H1 (cell line): Measurements from ENCODE around the gene IGFBP3. TPM values are rescaled to one million over a fixed set of nuclear protein-coding genes. Genes with fewer than 3 reads are reported as not detected.

Experiments used
- ASH2L ChIP-seq: fragments of 200-600, 300-600 bp; sonication (generic); IDR thresholded peaks from one replicate; pipeline ENCODE4 v1.7.1; 2017; ENCODE audit warnings: low read length
- KDM4A ChIP-seq: IDR thresholded peaks from one replicate; pipeline ENCODE4 v1.7.1; 2012; ENCODE audit warnings: low read depth, mild to moderate bottlenecking, moderate library complexity, low read length, inconsistent platforms; ENCODE audit not compliant: severe bottlenecking
- SIX5 ChIP-seq: IDR thresholded peaks from 2 replicates; pipeline ENCODE4 v1.6.1; 2011; ENCODE audit warnings: mild to moderate bottlenecking, low read depth, low read length
- polyA plus RNA-seq, 7 experiments: library from polyadenylated mRNA; depleted of rRNA in 3 of 7; stranded (reverse) in 5 of 7; unstranded in 2 of 7; fragments of >200 nt in 5 of 7; fragments of 200-250 nt in 2 of 7; gene quantifications; 1 replicate in 5 of 7; 2 replicates in 1 of 7; 4 replicates in 1 of 7; pipeline versions ENCODE4 v1.2.1 to v1.2.3, GENCODE V29; 2011 to 2013; ENCODE audit warnings: missing spikeins in 2 of 7, mixed read lengths in 2 of 7
- total RNA-seq: library from RNA; stranded (reverse); fragmentation: NEBNext Ultra II Directional; extraction: Animal tissue kit (Norgen Biotek cat#: 25700); gene quantifications from 2 replicates; pipeline ENCODE4 v1.2.1, GENCODE V29; 2021
- TF ChIP-seq, protein P1 (sequence below), 3 experiments: IDR thresholded peaks; 1 replicate in 2 of 3; 2 replicates in 1 of 3; pipeline versions ENCODE4 v1.5.1 to v1.6.1; 2011; ENCODE audit warnings: low read length in 3 of 3, mild to moderate bottlenecking in 3 of 3, inconsistent platforms in 2 of 3, low read depth in 1 of 3, moderate library complexity in 1 of 3; ENCODE audit not compliant: insufficient read depth in 1 of 3; ENCODE audit errors: control extremely low read depth in 1 of 3

IGFBP3 gene
- total and polyA plus RNA-seq, 2 of the 8 experiments (the other 6 are each of a cell fraction or from before 2014, with no cell fraction given) = 5.5 to 12.1 TPM

DNA sequence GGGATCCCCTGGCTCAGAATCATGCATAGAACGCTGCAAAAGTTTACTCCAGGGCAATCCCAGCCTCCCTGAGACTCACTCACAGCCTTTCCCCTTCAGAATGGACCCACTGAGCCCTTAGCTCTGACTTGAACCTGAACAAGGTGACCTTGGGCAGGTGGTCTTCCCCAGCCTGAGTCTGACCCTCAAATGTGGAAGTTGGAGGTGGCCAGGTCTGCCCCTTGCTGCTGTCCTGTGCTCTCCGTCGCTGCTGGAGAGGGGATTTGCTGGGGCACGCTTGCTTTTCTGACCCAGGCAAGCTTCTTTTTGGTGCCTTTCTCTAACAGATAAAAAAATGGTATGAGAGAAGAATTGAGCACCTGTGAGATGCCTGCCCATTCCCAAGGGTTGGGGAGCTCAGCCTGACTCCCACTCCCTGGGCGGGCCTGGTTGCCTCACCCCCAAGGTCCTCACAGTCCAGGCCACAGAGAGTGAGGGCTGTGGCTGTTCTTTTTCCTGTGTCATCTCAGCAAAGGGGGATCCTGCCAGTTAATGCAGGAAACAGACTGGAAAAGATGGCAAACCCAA is 46.6 kb upstream of the IGFBP3 start (continued):
- TF ChIP-seq, protein P1, sequence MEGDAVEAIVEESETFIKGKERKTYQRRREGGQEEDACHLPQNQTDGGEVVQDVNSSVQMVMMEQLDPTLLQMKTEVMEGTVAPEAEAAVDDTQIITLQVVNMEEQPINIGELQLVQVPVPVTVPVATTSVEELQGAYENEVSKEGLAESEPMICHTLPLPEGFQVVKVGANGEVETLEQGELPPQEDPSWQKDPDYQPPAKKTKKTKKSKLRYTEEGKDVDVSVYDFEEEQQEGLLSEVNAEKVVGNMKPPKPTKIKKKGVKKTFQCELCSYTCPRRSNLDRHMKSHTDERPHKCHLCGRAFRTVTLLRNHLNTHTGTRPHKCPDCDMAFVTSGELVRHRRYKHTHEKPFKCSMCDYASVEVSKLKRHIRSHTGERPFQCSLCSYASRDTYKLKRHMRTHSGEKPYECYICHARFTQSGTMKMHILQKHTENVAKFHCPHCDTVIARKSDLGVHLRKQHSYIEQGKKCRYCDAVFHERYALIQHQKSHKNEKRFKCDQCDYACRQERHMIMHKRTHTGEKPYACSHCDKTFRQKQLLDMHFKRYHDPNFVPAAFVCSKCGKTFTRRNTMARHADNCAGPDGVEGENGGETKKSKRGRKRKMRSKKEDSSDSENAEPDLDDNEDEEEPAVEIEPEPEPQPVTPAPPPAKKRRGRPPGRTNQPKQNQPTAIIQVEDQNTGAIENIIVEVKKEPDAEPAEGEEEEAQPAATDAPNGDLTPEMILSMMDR (IDR thresholded peaks at IDR 0.05; ENCODE audit: control extremely low read depth in 1 of 3, insufficient read depth in 1 of 3, low read depth in 1 of 3, low read length in 3 of 3) = no peak
- TF ChIP-seq KDM4A (no peak), ASH2L (no peak), SIX5 (no peak)
